HG03521 (cell line): Measurements from ENCODE around the gene RPH3AL.
A peak's percentile ranks its signal among the peaks of the same experiment; 100 is the strongest.

ENCODE experiments used
- ATAC-seq: cut with Tn5 transposase; IDR thresholded peaks from one replicate; pipeline ENCODE4 v1.9.1; 2021; ENCODE audit warnings: mild to moderate bottlenecking, moderate library complexity; ENCODE audit not compliant: unreplicated experiment

Gene RPH3AL

GRCh38 chr17:352421-353212 lies at the start of gene RPH3AL:
RPH3AL (minus strand) TSS chr17:352807; CDS start chr17:327543, 25,264 bp downstream.
- no peak for ATAC-seq

DNA sequence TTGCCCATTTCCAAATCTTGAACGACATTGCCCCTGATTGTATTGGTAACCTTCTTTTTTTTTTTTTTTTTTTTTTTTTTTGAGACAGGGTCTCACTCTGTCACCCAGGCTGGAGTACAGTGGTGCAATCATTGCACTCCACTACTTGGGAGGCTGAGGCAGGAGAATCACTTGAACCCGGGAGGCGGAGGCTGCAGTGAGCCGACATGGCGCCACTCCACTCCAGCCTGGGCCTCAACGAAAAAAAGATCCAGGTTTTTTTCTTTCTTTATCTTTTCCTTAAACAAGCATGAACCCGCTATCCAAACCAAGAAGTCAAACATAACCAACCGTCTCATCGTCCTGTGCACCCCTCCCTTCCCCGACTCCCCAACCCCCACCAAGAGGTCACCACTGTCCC lies 47.6 kb upstream of the RPH3AL start:
- no peak for ATAC-seq

DNA sequence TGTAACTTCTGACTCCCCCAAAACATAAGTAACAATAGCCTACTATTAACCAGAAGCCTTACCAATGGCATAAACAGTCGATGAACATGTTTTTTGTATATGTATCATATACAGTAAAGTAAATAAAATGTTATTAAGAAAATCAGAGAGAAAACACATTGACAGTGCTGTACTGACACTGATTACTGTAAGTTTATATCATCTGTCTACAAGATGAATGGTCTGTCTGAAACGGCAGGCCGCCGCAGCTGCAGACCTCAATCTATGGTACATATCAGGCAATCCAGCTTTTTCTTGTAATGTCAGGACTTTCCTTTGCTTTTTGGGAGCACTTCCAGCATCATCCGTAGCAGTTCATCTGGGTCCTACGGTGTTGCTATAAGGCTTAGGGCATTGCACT lies 44.2 kb upstream of the RPH3AL start:
- ATAC-seq, result no peak

- no peak for ATAC-seq
Observed at GRCh38 chr17:395974-396373, 43.4 kb upstream of the RPH3AL start.

GRCh38 chr17:395179-395578 lies 42.6 kb upstream of the RPH3AL start:
- no peak for ATAC-seq

- ATAC-seq, result no peak
Observed at GRCh38 chr17:394718-395095, 42.1 kb upstream of the RPH3AL start.

DNA sequence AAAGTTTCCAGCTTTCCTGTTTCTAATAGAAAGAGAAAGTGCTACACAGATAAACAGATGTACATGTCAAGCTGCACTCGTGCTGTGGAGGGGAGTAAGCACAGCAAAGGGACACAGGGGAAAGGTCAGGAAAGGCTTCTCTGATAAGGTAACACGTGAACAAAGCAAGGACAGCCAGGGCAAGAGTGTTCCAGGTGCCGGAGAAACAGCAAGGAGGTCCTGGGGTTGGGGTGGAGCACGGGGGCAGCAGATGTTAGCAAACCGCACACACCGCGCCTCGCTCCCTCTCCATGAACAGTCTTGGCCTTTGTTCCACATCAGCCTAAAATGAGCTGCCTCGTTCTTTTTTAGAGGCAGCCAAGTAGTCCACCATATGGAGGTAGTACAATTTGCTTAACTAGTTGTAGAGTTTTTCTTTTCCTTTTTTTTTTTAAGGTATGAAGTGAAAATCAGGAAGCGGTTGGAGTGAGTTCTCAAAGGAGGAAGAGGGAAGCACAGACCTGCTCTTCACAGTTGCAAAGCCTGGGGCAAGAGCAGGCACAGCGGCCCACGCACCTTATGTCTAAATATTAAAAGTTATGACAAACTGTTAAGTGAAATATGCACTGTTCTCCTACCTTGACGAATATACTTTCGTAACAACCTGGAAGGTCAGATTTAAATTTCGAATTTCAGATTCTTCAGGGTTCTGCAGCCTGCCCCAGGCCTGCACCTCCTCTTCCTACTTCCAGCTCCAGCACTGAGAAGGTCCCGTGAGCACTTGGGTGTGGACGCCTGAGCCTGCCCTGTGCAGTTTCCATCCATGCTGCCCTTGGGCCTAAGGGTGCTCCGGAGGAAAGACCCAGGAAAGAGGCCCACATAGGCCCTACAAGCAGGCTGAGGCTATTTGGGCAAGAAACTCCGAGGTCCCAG lies 41.5 kb upstream of the RPH3AL start:
- no peak for ATAC-seq

- ATAC-seq, result no peak
Observed at GRCh38 chr17:391850-392249, 39.2 kb upstream of the RPH3AL start.

DNA sequence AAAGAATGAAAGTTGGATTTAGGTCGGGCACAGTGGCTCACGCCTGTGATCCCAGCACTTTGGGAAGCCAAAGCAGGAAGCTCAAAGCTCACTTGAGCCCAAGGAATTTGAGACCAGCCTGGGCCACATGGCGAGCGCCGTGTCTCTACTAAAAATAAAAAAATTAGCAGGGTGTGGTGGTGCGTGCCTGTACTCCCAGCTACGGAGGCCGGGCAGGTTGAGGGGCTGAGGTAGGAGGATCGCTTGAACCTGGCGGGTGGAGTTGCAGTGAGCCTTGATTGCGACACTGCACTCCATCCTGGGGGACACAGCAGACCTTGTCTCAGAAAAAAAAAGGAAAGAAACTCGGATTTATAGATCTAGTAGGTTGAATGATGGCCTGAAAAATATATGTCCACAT lies 37.4 kb upstream of the RPH3AL start:
- no peak for ATAC-seq

GRCh38 chr17:388087-388486 lies 35.5 kb upstream of the RPH3AL start:
- ATAC-seq, result no peak

DNA sequence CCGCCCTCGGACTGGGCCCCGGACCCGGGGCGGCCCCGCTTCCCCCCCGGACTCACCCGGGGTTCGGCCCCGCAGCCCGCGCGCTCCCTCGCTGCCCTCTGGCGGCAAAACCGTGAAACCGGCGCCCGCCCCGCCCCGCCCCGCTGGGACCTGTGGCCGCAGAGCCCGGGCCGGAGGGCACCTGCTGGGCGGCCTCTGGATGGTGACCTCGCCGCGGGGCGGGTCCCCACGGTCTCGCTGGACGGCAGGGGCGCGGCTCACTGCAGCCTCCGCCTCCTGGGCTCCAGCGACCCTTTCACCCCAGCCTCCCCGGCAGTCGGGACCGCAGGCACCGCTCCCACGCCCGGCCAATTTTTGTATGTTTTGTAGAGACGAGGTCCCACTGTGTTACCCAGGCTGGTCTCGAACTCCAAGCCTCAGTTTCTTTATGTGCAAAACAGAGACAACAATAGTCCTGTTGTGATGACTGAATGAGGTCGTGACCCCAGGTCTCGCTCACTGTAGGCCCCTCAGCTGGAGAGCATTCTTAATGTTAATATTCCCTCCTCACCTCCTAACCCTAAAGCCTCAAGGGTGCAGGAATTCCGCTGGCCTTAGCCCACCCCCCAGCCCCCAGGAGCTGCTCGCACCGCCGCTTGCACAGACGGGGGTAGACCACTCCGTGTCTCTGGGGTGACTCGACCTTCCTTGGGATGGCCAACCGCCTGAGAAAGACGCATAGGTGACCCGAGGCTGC lies 33.7 kb upstream of the RPH3AL start:
- peak; percentile 51 for ATAC-seq

- ATAC-seq, result peak; percentile 25
Observed at GRCh38 chr17:385836-386140, 33.2 kb upstream of the RPH3AL start.

DNA sequence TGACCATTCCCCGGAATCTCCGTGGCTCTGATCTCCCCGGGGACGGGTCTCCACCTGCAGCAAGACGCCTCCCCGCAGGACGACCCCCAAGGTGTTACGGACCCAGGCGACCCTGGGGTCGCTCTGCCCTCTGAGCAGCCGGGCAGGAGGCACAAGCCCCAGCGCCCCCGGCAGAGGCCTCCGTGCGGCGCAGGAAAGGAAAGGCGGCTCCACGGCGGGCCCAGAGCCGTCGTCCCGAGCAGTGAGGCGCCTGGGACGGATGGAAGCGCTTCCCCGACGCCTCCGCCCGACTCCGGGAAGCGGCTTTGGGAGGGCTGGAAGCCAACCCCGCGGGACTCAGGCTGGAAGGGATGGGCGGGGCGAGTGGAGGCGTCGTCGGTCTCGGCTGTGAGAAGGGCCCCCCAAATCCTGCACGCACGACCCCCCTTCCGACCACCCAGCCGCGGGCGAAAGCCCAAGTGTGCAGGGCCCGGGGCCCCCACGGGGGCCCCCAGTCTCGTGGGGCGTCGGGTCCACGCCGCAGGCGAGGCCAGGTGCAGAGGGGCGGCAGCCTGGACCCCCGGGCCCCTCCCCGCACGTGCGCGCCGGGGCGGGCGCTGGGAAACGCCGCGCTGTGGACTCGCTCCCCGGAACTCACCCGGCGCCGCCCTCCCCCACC lies 32.7 kb upstream of the RPH3AL start:
- no peak for ATAC-seq

- no peak for ATAC-seq
Observed at GRCh38 chr17:384622-385177, 32.1 kb upstream of the RPH3AL start.

GRCh38 chr17:383771-384621 lies 31.4 kb upstream of the RPH3AL start:
- no peak for ATAC-seq

- ATAC-seq, result no peak
Observed at GRCh38 chr17:382644-383533, 30.3 kb upstream of the RPH3AL start.

GRCh38 chr17:381941-382643 lies 29.5 kb upstream of the RPH3AL start:
- ATAC-seq, result no peak

DNA sequence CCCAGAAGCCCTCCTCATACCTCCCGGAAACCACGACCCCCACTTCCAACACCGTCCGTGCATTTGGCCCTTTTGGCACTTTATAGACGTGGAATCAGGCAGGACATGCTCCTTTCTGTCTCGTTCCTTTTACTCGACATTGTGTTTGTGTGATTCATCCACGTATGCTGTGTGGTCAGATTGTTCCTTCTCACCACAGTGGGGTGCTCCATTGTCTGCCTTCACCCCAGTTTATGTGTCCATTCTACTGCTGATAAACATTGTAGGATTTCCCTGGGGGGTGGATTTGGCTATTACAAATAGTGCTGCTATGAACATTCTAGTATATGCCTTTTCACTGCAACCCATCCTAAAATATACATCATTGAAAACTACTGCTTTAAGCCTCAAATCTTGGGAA lies 28.9 kb upstream of the RPH3AL start:
- no peak for ATAC-seq
